GM19395 (cell line): ENCODE results near the gene MIA2.
"Not testable (repeated sequence)": the region's sequence is repeated elsewhere in the genome, so short reads cannot be mapped to it uniquely, and the experiment has no call there.

Experiments
- ATAC-seq: cut with Tn5 transposase; IDR thresholded peaks from one replicate; pipeline ENCODE4 v1.9.1; 2021; ENCODE audit warnings: mild to moderate bottlenecking, moderate library complexity; ENCODE audit not compliant: unreplicated experiment

Gene MIA2

GRCh38 chr14:39233680-39234326 is at the start of gene MIA2:
TSS of gene MIA2 (plus strand) at chr14:39233915. CDS start at chr14:39234115, 200 bp downstream.
- no peak for ATAC-seq

DNA sequence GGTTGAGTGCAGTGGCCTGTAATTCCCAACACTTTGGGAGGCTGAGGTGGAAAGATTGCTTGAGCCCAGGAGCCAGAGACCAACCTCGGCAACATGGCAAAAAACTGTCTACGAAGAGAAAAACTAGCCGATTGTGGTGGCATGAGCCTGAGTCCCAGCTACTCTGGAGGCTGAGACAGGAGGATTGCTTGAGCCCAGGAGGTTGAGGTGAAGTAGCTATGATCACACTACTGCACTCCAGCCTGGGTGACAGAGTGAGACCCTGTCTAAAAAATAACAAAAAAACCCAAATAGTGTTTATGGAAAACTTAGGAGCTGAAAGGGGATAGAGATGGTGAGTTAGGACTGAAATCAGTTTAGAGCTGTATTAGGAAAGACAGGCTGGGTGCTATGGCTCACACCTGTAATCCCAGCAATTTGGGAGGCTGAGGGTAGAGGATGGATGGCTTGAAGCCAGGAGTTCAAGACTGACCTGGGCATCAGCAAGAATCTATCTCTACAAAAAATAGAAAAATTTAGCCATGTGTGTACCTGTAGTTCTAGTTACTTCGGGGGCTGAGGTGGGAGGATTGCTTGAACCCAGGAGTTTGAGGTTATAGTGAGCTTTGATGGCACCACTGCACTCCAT is 49.0 kb upstream of the MIA2 start:
- ATAC-seq: no peak

GRCh38 chr14:39185256-39186049 is 48.3 kb upstream of the MIA2 start:
- ATAC-seq: no peak

- no peak for ATAC-seq
Measured at GRCh38 chr14:39186941-39187525, 46.7 kb upstream of the MIA2 start.

GRCh38 chr14:39203659-39204606 is 29.8 kb upstream of the MIA2 start:
- no peak for ATAC-seq

GRCh38 chr14:39207430-39207829 is 26.3 kb upstream of the MIA2 start:
- ATAC-seq: not testable (repeated sequence)

GRCh38 chr14:39211109-39211741 is 22.5 kb upstream of the MIA2 start:
- no peak for ATAC-seq

- ATAC-seq: no peak
Measured at GRCh38 chr14:39212034-39212433, 21.7 kb upstream of the MIA2 start.

DNA sequence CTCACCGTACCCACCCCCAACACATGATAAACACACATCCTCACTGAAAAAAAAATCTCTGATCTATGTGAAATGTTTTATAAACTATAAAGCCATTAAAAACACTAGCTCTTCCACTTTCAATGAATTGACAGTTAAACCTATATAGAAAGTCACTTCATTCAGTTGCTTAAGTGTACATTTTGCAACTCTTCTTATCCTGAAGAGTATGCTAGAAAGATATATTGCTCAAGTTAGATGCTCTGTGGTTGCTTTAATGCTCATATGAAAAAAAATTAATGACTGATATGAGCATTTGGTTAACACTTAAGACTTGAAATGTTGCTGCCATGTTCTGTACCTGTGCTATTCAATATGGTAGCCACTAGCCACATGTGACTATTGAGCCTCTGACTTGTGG is 21.0 kb upstream of the MIA2 start:
- ATAC-seq: no peak

GRCh38 chr14:39217214-39217879 is 16.4 kb upstream of the MIA2 start:
- no peak for ATAC-seq

DNA sequence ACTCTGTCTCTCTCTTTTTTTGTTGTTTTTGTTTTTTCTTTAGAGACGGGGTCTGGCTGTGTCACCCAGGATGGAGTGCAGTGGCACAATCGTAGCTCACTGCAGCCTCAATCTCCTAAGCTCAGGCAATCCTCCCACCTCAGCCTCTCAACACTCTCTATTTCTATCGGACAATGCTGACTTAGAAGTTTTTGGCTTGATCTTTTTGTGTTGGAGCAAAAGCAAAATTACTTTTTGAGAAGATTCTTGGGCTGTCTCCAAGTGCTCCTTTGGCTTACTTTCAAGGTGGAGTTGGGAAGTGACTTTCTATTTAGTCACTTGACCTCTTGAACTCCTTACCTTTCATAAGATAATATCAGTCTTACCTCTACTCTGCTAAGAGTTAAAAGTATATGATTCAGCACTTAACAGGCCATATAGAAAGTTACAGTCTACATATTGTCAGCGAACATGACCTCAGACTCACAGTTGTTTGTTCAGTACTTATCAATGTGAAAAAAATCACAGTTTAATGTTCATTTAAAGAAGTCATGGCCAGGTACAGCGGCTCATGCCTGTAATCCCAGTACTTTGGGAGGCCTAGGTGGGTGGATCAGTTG is 15.4 kb upstream of the MIA2 start:
- ATAC-seq: no peak

DNA sequence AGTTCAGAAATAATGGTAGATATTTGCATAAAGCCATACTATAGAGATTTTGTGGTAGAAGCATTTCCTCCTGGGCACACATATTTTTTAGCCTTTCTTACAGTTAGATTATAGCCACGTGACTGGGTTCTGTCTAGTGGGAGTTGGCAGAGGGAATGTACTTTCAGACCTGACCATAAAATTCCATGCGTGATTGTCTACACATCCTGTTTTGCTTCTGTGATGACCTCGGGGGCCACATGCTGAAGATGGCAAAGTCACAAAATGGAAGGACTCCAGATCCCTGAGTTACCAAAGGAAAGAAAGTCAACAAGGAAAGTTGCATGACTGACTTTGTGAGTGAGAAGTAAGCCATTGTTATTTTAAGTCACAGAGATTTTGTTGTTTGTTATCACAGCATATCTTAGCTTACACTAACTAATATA is 14.6 kb upstream of the MIA2 start:
- no peak for ATAC-seq

DNA sequence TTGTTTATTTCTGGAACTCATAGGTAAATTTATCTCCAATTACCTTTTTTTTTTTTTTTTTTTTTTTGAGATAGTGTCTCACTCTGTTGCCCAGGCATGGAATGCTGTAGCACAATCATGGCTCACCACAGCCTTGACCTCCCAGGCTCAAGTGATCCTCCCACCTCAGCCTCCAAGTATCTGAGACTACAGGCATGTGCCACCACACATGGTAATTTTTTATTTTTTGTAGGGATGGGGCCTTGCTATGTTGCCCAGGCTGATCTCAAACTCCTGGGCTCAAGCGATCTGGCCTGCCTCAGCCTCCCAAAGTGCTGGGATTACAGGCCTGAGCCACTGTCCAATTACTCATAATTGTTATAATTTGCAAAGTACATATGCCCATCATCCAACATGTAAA is 13.2 kb upstream of the MIA2 start:
- not testable (repeated sequence) for ATAC-seq

DNA sequence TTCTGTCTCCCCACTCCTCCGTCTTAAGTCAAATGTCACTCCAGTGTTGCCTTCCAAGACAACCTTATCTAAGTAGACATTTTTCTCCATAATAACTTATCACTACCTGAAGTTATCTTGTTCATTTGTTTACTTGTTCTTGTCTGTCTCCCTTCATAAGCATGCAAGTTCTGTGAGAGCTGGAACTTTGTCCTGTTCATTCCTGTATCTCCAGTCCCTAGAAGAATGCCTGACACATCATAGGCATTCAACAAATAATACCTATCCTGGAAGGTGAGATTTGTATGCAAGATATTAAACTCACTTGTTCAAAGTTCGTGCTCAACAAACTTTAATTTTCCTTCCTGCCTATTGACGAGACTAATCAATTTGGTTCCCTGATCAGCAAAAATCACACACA is 5.7 kb upstream of the MIA2 start:
- ATAC-seq: no peak

DNA sequence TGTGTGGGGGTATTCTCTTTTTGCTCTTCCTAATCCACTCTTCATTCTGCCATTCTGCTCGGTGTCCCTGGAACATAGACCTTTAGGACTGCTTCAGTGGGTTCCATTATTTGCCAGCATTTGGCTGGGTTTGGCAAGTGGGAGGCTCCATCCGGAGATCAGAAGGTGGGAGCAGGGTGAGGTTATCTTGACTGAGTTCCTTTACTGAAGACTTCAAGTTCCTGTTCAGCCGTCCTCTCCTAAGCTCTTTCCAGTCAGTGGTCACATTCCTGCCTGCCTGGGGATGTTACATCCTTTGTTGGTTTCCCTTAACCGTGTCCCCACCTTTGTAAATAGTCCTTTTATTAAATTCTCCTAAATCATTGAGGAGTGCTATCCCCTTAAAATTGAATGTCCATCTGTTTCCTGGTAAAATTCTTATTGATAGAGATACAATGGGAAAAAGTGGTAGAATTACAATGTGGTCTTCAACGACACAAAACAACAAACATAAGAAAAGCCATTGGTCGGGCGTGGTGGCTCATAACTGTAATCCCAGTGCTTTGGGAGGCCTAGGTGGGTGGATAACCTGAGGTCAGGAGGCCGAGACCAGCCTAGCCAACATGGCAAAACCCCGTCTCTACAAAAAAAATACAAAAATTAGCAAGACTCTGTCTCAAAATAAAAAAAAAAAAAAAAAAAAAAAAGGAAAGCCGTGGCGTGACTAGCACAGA is 5.0 kb upstream of the MIA2 start:
- no peak for ATAC-seq

GRCh38 chr14:39229222-39229543 is 4.5 kb upstream of the MIA2 start:
- ATAC-seq: no peak

- ATAC-seq: no peak
Measured at GRCh38 chr14:39229601-39230110, 4.1 kb upstream of the MIA2 start.

DNA sequence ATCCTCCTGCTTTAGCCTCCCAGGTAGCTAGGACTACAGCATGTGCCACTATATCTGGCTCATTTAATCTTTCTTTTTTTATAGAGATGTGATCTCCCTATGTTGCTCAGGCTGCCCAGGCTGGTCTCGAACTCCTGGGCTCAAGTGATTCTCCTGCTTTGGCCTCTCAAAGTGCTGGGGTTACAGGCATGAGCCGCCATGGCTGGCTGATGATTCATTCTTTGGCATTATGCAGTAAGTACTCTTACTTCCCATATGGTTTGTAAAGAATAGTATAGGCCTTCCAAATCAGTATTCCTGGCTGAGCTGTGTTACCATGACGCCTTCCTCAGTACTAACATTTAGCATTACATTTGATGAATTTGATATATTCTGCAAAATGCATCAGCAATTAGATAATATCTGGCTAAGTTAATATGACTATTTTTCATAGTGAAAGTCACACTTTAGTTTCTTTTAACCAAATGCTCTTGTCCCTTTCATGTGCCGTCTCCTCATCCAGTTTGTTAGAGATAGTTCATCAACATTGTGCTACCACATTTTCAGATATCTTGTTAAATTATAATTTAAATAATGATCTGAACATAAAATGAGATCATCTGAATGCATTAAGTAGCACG is 3.2 kb upstream of the MIA2 start:
- no peak for ATAC-seq
